ENCODE measurements around the gene JUP. TPM values are rescaled to one million over a fixed set of nuclear protein-coding genes. Genes with fewer than 3 reads are reported as not detected.

JUP gene
- polyA plus RNA-seq, 1 donor from 2014 or later, result 46.1 TPM

GRCh38 chr17:41803049-41804020, 16.8 kb upstream of the JUP start:
- H4K20me1 ChIP-seq (ENCODE audit: insufficient read depth), result no peaks in the 10 kb centered on the region
- H3F3A ChIP-seq (ENCODE audit: insufficient read depth, low read length, poor library complexity, severe bottlenecking), result no peaks in the 10 kb centered on the region
- H3K27ac ChIP-seq (ENCODE audit: low read length), result no peak overlapping the region
- no peak overlapping the region for H3K4me2 ChIP-seq (ENCODE audit: low read length)
- H3K9ac ChIP-seq (ENCODE audit: low read length), result no peak overlapping the region
- H3K79me2 ChIP-seq (replicated peaks; ENCODE audit: insufficient read depth, low read length), result no peaks in the 10 kb centered on the region
- no peaks in the 10 kb centered on the region for H3K9me3 ChIP-seq (ENCODE audit: low read length)
- H3K9me2 ChIP-seq (ENCODE audit: insufficient read depth, low read length), result no peaks in the 10 kb centered on the region
- no peak overlapping the region for H2AFZ ChIP-seq (ENCODE audit: low read depth, low read length)
- no peak for TF ChIP-seq EZH2 (IDR thresholded peaks at IDR 0.05; ENCODE audit: borderline replicate concordance, insufficient read depth, low read length, poor library complexity, severe bottlenecking)
- TF ChIP-seq EP300 (conservative IDR thresholded peaks at IDR 0.05; ENCODE audit: poor library complexity, severe bottlenecking), result no peak
- no peak for TF ChIP-seq REST (IDR thresholded peaks at IDR 0.05; ENCODE audit: borderline replicate concordance)
- no peak for TF ChIP-seq TAF1 (IDR thresholded peaks at IDR 0.05; ENCODE audit: low read depth)
- TF ChIP-seq MXI1 (conservative IDR thresholded peaks at IDR 0.05; ENCODE audit: poor library complexity, severe bottlenecking), result no peak
- no peak for TF ChIP-seq RAD21 (conservative IDR thresholded peaks at IDR 0.05)
- no peak for TF ChIP-seq CTCF (IDR thresholded peaks at IDR 0.05; ENCODE audit: poor library complexity, severe bottlenecking)
- TF ChIP-seq POLR2AphosphoS5 (IDR thresholded peaks at IDR 0.05), result no peak
- no peak for TF ChIP-seq SMC3 (conservative IDR thresholded peaks at IDR 0.05; ENCODE audit: poor library complexity)
- H3K27me3 ChIP-seq (ENCODE audit: insufficient read depth, low read depth, low read length), result no peaks in the 10 kb centered on the region
- H3K4me3 ChIP-seq (ENCODE audit: low read length), result no peak overlapping the region
- no peaks in the 10 kb centered on the region for H3K36me3 ChIP-seq (ENCODE audit: insufficient read depth, low read length)

- Histone ChIP-seq H3K27ac (ENCODE audit: low read length) (no peak overlapping the region), H3K27me3 (ENCODE audit: insufficient read depth, low read depth, low read length) (no peaks in the 10 kb centered on the region), H3K9me2 (ENCODE audit: insufficient read depth, low read length) (no peaks in the 10 kb centered on the region), H2AFZ (ENCODE audit: low read depth, low read length) (no peak overlapping the region), H3K9me3 (ENCODE audit: low read length) (no peaks in the 10 kb centered on the region), H3K9ac (ENCODE audit: low read length) (no peak overlapping the region), H3K36me3 (ENCODE audit: insufficient read depth, low read length) (no peaks in the 10 kb centered on the region), H3K4me3 (ENCODE audit: low read length) (no peak overlapping the region), H3K4me2 (ENCODE audit: low read length) (no peak overlapping the region), H4K20me1 (ENCODE audit: insufficient read depth) (no peaks in the 10 kb centered on the region), H3F3A (ENCODE audit: insufficient read depth, low read length, poor library complexity, severe bottlenecking) (no peaks in the 10 kb centered on the region), H3K79me2 (replicated peaks; ENCODE audit: insufficient read depth, low read length) (no peaks in the 10 kb centered on the region)
- TF ChIP-seq REST (IDR thresholded peaks at IDR 0.05; ENCODE audit: borderline replicate concordance) (peak; percentile 72), RAD21 (conservative IDR thresholded peaks at IDR 0.05) (peak; percentile 79), CTCF (IDR thresholded peaks at IDR 0.05; ENCODE audit: poor library complexity, severe bottlenecking) (peak; percentile 89), SMC3 (conservative IDR thresholded peaks at IDR 0.05; ENCODE audit: poor library complexity) (peak; percentile 91), EZH2 (IDR thresholded peaks at IDR 0.05; ENCODE audit: borderline replicate concordance, insufficient read depth, low read length, poor library complexity, severe bottlenecking) (no peak), MXI1 (conservative IDR thresholded peaks at IDR 0.05; ENCODE audit: poor library complexity, severe bottlenecking) (no peak), EP300 (conservative IDR thresholded peaks at IDR 0.05; ENCODE audit: poor library complexity, severe bottlenecking) (no peak)
Observed at GRCh38 chr17:41801374-41802271, 15.1 kb upstream of the JUP start.

Data from neural cell (in vitro differentiated cells).